OCI-LY1 (cell line): ENCODE data around the gene BRF1.

Experiments
- CTCF ChIP-seq: fragments of 200-600 bp; sonication (generic), shearing (Covaris generic); IDR thresholded peaks from 2 replicates; pipeline ENCODE4 v1.5.1; 2017; ENCODE audit warnings: mild to moderate bottlenecking, antibody characterized with exemption, low read length, moderate library complexity, mixed read lengths
- EZH2 ChIP-seq: fragments of 200-600 bp; sonication (generic), shearing (Covaris generic); IDR thresholded peaks from 2 replicates; pipeline ENCODE4 v1.8.0; 2017; ENCODE audit warnings: borderline replicate concordance, mixed run types, mild to moderate bottlenecking, antibody characterized with exemption, low read length, moderate library complexity, mixed read lengths

GRCh38 chr14:105240811-105241576, 59.8 kb downstream of the BRF1 start:
- TF ChIP-seq EZH2 (no peak), CTCF (no peak)
